IPS-18a (cell line): ENCODE results near the gene PPOX.

ENCODE experiments used
- H3K27ac ChIP-seq: one replicate; pipeline ENCODE4 v1.5.1; 2013; ENCODE audit warnings: low read length
- H3K27me3 ChIP-seq: one replicate; pipeline ENCODE4 v1.6.1; 2013; ENCODE audit warnings: mild to moderate bottlenecking, low read length; ENCODE audit not compliant: control insufficient read depth, insufficient read depth
- H3K36me3 ChIP-seq: one replicate; pipeline ENCODE4 v1.6.1; 2013; ENCODE audit warnings: low read depth, low read length; ENCODE audit not compliant: control insufficient read depth
- H3K4me1 ChIP-seq: one replicate; pipeline ENCODE4 v1.6.1; 2013; ENCODE audit warnings: low read depth, low read length; ENCODE audit not compliant: control insufficient read depth
- H3K4me3 ChIP-seq: one replicate; pipeline ENCODE4 v1.5.1; 2013; ENCODE audit warnings: low read length
- H3K9ac ChIP-seq: one replicate; pipeline ENCODE4 v1.6.1; 2013; ENCODE audit warnings: mild to moderate bottlenecking, low read length, moderate library complexity
- H3K9me3 ChIP-seq: one replicate; pipeline ENCODE4 v1.6.1; 2013; ENCODE audit warnings: low read depth, low read length; ENCODE audit not compliant: control insufficient read depth

Gene PPOX

GRCh38 chr1:161157867-161158266 is 8.4 kb upstream of the PPOX start:
- Histone ChIP-seq H3K9me3 (no peaks in the 10 kb centered on the region), H3K27ac (no peak overlapping the region), H3K36me3 (peaks cover 17% of the 10 kb centered on the region), H3K27me3 (no peaks in the 10 kb centered on the region), H3K4me3 (no peak overlapping the region), H3K9ac (no peak overlapping the region), H3K4me1 (peaks cover 11% of the 10 kb centered on the region)

- no peaks in the 10 kb centered on the region for H3K27me3 ChIP-seq
- peaks cover 17% of the 10 kb centered on the region for H3K36me3 ChIP-seq
- peak overlapping the region; percentile 62 for H3K4me3 ChIP-seq
- H3K27ac ChIP-seq, result no peak overlapping the region
- H3K9me3 ChIP-seq, result no peaks in the 10 kb centered on the region
- peak overlapping the region; percentile 85 for H3K9ac ChIP-seq
- peaks cover 11% of the 10 kb centered on the region for H3K4me1 ChIP-seq
Measured at GRCh38 chr1:161158316-161159010, 7.8 kb upstream of the PPOX start.

- no peaks in the 10 kb centered on the region for H3K27me3 ChIP-seq
Measured at GRCh38 chr1:161159087-161159912, 6.9 kb upstream of the PPOX start, which contains the start of gene USP21. USP21 (plus strand) TSS chr1:161159500; CDS start chr1:161160641, 1,141 bp downstream.

GRCh38 chr1:161159913-161160243 is 6.3 kb upstream of the PPOX start:
- Histone ChIP-seq H3K27ac (peak overlapping the region; percentile 77), H3K9ac (peak overlapping the region; percentile 85), H3K4me3 (peak overlapping the region; percentile 62), H3K4me1 (peaks cover 9% of the 10 kb centered on the region), H3K27me3 (no peaks in the 10 kb centered on the region), H3K9me3 (no peaks in the 10 kb centered on the region), H3K36me3 (peaks cover 23% of the 10 kb centered on the region)

More at GRCh38 chr1:161159087-161159912, 6.9 kb upstream of the PPOX start, which contains the start of gene USP21:
- H3K4me3 ChIP-seq, result peak within 1 kb of the TSS; percentile 62
- peaks cover 20% of the 10 kb centered on the region for H3K36me3 ChIP-seq
- peak within 1 kb of the TSS; percentile 77 for H3K27ac ChIP-seq
- H3K9ac ChIP-seq, result peak within 1 kb of the TSS; percentile 85
- H3K9me3 ChIP-seq, result no peaks in the 10 kb centered on the region
- peaks cover 11% of the 10 kb centered on the region for H3K4me1 ChIP-seq

GRCh38 chr1:161160671-161161145 is 5.5 kb upstream of the PPOX start:
- Histone ChIP-seq H3K9me3 (no peaks in the 10 kb centered on the region), H3K9ac (no peak overlapping the region), H3K4me3 (no peak overlapping the region), H3K27me3 (no peaks in the 10 kb centered on the region), H3K27ac (no peak overlapping the region), H3K4me1 (peaks cover 11% of the 10 kb centered on the region), H3K36me3 (peaks cover 23% of the 10 kb centered on the region)

- peaks cover 23% of the 10 kb centered on the region for H3K36me3 ChIP-seq
- peaks cover 11% of the 10 kb centered on the region for H3K4me1 ChIP-seq
- H3K27ac ChIP-seq, result no peak overlapping the region
- no peak overlapping the region for H3K4me3 ChIP-seq
- no peak overlapping the region for H3K9ac ChIP-seq
- H3K27me3 ChIP-seq, result no peaks in the 10 kb centered on the region
- H3K9me3 ChIP-seq, result no peaks in the 10 kb centered on the region
Measured at GRCh38 chr1:161161652-161162051, 4.6 kb upstream of the PPOX start.

GRCh38 chr1:161162052-161162451 is 4.2 kb upstream of the PPOX start:
- Histone ChIP-seq H3K27ac (no peak overlapping the region), H3K4me1 (peaks cover 11% of the 10 kb centered on the region), H3K9ac (no peak overlapping the region), H3K4me3 (no peak overlapping the region), H3K36me3 (peaks cover 21% of the 10 kb centered on the region), H3K9me3 (no peaks in the 10 kb centered on the region), H3K27me3 (no peaks in the 10 kb centered on the region)

GRCh38 chr1:161162806-161163205 is 3.4 kb upstream of the PPOX start:
- Histone ChIP-seq H3K4me3 (no peak overlapping the region), H3K9ac (no peak overlapping the region), H3K27ac (no peak overlapping the region), H3K27me3 (no peaks in the 10 kb centered on the region), H3K9me3 (no peaks in the 10 kb centered on the region), H3K36me3 (peaks cover 16% of the 10 kb centered on the region), H3K4me1 (peaks cover 11% of the 10 kb centered on the region)

GRCh38 chr1:161163793-161164192 is 2.4 kb upstream of the PPOX start:
- H3K9ac ChIP-seq, result no peak overlapping the region
- no peak overlapping the region for H3K4me3 ChIP-seq
- H3K36me3 ChIP-seq, result peaks cover 9% of the 10 kb centered on the region
- H3K27ac ChIP-seq, result no peak overlapping the region
- H3K4me1 ChIP-seq, result peaks cover 7% of the 10 kb centered on the region
- no peaks in the 10 kb centered on the region for H3K9me3 ChIP-seq
- H3K27me3 ChIP-seq, result no peaks in the 10 kb centered on the region

- no peaks in the 10 kb centered on the region for H3K9me3 ChIP-seq
- peak overlapping the region; percentile 66 for H3K9ac ChIP-seq
- H3K27ac ChIP-seq, result no peak overlapping the region
Measured at GRCh38 chr1:161164901-161165610, 1.2 kb upstream of the PPOX start.

More at GRCh38 chr1:161164901-161165610, 1.2 kb upstream of the PPOX start:
- Histone ChIP-seq H3K27me3 (no peaks in the 10 kb centered on the region), H3K4me1 (peaks cover 6% of the 10 kb centered on the region), H3K4me3 (peak overlapping the region; percentile 76), H3K36me3 (peaks cover 14% of the 10 kb centered on the region)
